DND-41 (cell line): ENCODE measurements around the gene IGFBP7.

ENCODE experiments used
- EZH2 ChIP-seq: IDR thresholded peaks from 3 replicates; pipeline ENCODE4 v1.6.1; 2012; ENCODE audit warnings: borderline replicate concordance, low read depth, mild to moderate bottlenecking, moderate library complexity, low read length, inconsistent platforms; ENCODE audit not compliant: severe bottlenecking
- TF ChIP-seq, protein P1 (sequence below): IDR thresholded peaks from 2 replicates; pipeline ENCODE4 v1.5.1; 2012; ENCODE audit warnings: borderline replicate concordance, low read length, moderate library complexity, mild to moderate bottlenecking; ENCODE audit not compliant: poor library complexity, severe bottlenecking; ENCODE audit errors: extremely low read depth

DNA sequence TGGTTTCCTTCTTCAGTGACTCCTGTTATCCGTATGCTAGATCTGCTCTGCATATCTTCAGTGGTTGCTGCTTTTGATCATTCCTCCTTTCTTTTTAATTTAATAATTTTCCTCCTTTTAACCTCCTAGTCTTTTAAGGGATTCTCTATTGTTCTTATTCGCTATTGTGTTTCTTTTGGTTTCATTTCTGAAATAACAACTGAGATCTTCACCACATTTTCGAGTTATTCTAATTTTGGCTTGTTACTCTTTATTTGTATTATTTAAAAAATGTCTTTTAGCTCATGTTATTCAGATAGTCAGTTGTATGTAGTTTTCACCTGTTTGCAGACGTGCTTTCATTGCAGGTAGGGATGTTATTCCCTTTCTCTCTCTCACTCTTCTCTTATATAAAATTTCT, 24.9 kb downstream of the IGFBP7 start:
- TF ChIP-seq, protein P1, sequence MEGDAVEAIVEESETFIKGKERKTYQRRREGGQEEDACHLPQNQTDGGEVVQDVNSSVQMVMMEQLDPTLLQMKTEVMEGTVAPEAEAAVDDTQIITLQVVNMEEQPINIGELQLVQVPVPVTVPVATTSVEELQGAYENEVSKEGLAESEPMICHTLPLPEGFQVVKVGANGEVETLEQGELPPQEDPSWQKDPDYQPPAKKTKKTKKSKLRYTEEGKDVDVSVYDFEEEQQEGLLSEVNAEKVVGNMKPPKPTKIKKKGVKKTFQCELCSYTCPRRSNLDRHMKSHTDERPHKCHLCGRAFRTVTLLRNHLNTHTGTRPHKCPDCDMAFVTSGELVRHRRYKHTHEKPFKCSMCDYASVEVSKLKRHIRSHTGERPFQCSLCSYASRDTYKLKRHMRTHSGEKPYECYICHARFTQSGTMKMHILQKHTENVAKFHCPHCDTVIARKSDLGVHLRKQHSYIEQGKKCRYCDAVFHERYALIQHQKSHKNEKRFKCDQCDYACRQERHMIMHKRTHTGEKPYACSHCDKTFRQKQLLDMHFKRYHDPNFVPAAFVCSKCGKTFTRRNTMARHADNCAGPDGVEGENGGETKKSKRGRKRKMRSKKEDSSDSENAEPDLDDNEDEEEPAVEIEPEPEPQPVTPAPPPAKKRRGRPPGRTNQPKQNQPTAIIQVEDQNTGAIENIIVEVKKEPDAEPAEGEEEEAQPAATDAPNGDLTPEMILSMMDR = no peak
- TF ChIP-seq EZH2 = no peak
